OCI-M2 (cell line): ENCODE data around the gene SND1.

Experiments
- DNase-seq: peaks from one replicate; lab custom pipeline; 2025; ENCODE audit not compliant: unreplicated experiment; lab: John Stamatoyannopoulos, UW

SND1 gene

DNA sequence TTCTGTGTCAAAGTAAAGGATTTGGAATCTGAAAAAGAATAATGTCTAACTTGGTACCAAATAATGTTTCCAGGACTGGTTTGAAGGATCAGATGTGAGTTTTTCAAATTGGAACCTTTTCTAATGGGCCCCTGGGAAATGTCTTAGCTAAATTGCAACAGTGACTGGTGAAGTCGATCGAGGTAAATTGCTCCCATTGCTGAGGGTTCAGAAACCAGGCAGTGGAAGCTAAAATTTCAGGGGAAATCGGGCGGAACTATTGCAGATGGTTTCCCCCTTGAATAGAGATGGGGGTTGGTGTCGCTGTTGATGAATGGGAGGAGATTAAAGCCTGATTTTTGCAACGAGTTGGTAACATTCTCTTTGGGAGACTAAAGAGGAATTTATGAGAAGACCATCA lies 112.7 kb downstream of the SND1 start:
- DNase-seq: no peak

DNA sequence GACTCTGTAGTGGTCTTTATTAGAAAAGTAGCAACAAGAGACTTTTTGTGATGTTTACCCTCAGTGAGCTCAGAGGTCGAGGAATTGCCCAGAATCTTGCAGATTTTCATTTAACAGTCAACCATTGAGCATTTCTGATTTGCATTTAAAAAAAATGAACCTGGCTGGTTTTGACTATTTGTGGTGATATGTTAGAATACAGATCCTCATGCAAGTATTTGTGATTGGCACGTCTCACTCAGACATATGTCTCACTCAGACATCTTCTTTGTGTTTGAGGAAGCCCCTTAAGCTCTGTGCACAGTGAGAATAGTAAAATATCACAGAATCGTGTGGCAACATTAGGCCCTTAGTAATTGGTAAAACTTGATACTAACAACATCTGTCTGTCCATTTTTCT lies 113.2 kb downstream of the SND1 start:
- DNase-seq: no peak

DNA sequence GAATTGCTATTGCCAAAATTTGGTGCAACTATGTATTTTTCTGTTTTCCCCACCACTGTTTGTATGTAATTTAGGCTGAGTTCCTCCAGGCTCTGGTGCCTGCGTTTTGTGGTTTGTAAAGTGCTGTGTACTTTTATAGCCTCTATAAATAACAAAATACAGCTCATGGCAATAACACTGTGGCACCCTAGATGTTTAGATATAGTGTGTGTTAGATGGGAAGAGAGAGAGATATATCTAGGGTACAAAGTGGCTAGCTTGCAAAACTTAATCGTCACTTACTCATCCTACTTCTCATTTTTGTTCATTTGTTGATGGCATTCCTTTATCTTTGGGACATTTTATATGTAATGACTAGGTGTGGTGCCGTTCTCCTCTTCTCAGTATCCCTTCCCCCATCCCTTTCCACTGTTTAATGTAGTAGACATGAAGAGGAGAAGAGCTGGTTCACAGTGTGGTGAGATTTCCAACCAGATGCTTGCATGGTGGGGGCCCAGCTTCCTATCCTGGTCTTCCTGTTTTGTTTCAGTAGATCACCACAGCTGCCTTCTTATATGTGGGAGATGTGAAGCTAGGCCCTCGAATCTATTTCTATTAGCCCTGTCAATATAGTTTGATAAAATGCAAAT lies 115.0 kb downstream of the SND1 start:
- no peak for DNase-seq

DNA sequence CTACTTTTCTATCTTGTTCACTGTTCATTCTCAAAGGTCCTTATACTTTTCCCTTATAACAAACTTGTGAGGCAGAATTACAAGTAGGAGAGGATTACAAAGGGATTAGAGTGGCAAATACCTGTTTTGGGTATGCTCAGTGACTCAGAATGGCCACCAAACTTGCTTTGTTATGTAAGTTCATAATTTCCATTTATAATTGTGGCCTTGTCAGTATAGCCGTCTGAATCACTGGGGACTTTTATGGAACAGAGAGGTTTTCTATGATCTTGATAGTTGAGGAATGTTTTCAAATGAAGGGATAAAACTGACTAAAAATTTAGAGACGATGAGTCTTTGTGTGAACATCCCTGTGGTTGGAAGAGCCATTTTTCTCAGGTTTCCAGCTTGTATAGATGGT lies 116.2 kb downstream of the SND1 start:
- DNase-seq: no peak

DNA sequence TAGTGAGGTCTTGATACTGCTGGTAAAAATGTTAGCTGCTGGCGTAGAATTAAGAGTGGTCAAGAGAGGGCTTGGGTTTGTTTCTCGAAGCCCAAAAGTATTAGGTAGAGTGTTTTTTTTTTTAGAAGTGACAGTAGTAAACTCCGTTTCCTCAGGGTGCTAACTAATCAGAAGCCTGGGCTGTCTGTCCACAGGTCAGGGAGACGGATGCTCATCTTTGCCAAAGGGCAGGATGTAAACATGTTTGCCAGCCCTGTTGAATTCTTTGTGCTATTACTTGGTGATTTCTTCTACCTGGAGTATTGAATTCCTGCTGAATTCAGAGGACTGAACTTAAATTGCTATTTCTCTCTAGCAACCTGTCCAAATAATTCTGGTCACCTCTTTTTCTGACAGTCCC lies 117.1 kb downstream of the SND1 start:
- DNase-seq: no peak

DNA sequence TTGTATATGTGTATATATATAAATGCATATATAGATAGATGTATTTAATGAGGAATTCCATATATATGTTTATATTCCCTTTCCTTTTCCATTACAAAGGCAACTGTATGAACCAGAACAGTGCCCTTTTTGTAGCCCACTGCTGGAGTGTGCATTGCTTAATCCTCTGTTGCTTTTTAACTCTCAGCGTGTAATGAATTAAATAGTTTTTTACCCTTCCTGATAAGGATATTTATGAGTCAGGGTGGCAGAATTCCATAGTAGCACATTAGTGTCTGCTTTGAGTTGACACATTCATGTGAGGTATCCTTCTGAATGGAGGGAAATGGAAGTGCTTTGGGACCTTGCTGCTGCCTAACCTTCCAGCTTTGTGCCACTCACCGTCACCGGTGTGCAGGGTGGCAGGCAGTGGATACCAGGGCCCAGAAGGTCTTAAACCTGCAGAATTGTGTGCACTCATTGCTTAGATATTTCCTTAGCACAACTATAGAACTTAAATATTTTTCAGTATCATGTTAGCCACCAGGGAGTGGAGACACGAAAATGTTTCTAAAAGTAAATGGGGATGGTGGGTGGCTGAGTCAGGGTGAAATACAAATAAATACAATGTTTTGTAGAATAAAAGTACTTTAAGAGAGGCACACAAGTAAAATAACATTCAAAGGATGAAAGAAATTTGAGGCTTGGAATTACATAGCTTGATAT lies 117.9 kb downstream of the SND1 start:
- no peak for DNase-seq

DNA sequence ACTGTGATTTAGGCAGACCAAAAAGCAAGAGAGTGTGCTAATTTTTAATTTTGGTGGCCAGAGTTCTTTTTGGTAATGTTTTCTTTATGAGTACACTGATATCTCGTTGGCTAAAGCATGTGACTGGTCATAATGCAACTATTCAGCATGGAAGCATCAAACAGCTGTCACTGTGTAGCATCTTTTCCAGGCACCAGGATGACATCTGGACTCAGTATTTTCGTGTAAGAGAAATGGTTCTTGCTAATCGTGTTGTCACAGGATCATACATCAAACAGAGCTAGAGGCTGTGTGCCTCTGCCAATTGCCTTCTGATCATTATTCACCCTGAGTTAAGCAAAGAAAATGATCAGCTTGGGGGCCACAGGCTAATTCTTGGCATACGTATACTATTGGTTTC lies 118.9 kb downstream of the SND1 start:
- DNase-seq: no peak

DNA sequence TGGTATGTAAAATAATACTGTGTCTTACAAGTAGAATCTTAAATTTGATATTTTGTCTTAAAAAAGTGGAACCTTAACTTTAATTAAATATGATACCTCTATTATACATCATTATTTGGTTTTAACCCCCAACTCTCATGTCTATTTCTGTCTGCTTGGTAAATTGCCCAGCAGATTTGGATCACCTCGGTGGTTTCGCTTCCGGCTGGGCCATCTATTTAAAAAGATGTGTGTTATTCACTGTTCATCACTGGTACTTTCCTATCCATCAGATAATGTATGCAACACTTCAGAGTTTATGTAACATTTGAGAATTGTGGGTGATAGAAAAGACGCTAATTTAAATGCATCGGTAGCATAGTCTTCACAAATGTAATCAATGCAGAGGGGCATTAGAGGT lies 119.7 kb downstream of the SND1 start:
- no peak for DNase-seq

DNA sequence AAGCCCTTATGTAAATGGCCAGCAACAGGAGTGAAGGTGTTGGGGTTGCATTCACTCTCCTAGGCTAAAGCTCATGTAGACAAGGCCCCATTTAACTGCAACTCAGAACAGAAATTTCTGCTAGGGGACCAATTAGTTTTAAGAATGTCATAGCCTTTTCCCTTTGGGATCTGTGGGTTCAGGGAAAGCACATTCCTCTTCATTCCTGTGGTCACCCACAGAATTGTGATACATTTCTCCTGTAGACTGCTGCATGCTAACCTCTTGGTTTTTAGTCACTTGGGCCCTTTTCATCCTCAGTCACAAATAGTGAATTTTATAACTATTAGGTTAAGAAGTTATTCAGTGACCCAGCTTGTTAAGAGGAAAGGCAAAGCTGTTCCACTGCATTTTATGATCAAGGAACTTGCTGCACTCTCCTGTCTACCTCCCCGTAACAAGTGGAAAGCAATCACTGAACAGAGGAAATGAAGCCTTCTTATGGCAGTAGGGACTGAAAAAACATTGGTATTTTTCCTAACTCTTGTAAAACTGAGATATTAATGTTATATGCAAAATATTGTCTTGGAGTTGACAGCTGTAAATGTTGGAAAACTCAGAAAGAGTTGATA lies 124.9 kb downstream of the SND1 start:
- no peak for DNase-seq

DNA sequence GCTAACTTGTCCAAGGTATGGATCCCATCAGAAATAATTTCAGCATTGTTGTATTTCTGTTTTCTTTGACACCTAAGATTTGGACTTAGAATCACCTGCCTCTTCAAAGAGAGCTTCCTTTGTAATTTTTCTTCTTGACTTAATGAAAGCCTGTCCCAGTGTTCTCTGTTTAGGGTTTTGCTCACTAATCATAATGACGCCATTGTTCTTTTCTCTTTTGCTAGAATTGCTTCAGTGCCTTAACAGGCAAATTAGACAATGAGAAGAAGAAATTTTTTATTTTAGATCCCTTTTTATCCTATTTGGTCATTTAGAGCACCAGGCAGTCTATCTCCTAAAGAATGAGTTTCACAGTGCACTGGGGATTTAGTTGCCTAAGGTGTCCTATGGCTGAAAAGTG lies 128.5 kb downstream of the SND1 start:
- no peak for DNase-seq

DNA sequence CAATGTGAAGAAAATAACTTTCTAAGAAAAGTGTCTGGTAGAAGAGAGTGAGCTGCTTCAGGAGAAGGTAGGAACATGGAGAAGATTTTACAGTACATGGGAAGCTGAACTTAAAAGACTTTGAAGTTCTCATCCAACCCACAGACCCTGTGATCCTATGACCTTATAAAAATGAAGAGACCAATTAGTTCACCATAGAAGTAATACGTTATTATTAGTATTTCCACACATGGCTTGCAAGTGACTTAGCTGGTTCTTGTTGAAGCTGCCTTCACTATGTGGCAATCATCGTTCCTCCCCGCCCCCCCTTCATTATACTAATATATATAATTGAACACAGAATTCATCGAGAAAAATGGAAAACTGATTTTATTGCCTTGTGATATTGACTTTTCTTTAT lies 129.1 kb downstream of the SND1 start:
- no peak for DNase-seq

DNA sequence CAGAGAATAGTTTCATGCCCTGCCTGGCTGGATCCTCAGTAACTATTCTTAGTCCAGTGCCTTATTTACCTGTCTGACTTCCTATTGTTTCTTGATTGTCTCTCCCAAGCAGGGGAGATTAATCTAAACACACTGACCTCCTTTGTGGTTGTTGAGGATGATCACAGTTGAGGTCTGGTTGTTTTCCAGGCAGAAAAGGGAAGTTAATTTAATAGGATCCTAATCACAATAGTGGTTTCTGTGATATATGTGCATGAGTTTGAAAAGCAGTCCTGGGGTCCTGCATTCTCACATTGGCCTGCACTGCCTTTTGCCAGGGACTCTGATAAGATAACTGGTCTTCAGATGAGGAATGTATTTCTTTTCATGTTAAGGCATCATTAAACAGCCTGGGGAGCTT lies 130.1 kb downstream of the SND1 start:
- DNase-seq: no peak

DNA sequence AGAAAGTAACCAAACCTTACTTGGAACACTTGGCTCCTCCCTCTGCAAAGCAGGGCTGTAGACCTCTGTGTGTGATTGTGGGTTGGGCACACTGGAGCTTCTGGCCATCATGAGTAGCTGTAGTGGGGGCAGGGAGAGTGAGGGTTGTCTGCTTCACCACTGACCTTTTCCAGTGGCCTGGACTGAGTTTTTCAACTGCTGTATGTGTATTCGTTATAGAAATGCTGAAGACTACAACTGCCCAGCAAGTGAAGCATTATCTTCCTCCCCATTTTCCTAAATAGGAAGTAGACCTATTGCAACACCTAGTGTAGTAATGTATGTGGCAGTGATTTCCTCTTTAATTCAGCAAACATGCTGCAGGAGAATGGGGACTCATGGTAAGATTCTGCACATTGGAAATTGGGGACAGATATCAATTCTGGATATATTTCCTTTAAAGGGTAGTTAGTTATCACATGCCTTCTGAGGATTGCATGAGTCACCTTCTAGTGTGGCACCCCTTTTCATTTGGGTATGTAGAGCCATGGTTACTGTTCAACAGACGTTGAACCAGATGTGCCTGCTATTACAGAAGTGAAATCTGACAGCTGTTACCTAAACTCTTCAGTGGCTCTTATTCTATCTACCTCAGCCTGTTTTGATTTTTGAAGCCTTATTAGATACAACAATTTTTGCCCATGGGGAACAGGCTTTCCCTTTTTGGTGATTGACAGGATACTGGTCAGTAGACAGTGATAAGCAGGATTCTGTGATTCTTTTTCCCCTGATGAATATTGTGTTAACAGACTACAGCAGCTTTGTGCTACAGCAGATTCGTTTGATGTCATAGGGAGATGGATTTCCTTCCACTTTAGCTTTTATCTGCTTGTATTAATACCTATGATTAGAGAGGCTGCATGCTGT lies 130.9 kb downstream of the SND1 start:
- no peak for DNase-seq

DNA sequence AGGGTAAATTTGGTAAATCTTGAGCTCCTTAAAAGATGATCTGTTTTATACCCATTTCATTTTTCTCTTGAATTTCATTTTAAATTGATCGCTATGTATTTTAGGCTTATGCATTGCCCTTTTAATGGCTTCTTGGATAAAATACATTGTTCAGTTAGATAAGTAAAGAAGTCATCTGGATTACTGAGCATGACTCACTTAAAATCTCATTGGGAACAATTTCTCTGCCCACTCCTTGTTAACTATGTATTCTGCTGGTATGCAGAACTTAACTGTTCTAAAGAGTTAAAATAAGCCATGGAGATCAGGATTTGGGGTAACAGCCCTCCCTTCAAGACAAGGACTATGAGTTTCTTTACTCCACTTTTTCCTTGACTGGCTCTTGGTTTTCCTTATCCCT lies 134.2 kb downstream of the SND1 start:
- no peak for DNase-seq

DNA sequence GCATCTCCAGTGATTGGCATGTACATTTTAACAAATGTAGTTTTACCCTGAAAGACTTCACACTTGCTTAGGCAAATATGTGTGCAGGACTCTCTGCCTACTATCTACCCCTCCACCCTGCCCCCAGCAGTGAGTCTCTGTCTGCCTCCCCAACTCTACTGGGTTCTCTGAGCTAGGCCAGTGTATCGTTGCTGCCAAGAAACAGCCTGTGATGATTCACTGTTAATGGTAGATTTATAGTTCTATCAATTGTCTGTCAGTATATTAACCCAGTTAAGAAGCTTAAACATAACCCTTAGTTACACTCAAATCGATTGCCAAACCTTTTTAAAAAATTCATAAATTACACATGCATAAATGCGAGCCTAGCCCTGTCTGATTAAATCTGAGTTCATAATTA lies 137.0 kb downstream of the SND1 start:
- no peak for DNase-seq

DNA sequence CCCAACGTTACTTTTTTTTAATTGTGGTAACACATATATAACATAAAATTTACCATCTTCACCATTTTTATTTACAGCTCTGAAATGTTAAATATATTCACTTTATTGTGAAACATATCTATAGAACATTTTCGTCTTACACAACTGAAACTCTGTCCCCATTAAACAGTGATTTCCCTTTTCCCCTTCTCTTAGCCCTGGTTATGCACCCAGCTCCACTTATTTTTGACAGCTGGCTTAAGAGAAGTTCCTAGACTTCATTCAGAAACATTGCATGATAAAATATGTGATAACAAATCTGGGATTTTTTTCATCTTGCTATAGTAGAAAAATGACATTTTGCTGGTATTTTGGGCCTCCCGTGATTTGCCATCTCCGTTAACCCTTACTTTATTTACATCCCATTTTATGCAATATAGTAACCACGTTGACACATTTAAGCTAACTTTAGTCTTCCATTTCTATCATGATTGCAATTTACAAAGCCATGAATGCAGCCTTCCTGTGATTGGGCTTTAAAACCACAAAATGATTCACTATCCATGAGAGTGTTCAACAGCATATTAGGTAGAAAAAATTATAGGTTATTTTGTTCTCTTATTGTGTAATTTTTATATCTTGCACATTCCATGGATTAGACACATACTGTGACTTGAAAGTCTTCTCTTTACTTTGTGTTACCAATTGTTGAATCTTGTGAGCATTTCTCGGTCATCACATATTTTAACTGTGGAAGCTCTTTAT lies 139.6 kb downstream of the SND1 start:
- DNase-seq: no peak

DNA sequence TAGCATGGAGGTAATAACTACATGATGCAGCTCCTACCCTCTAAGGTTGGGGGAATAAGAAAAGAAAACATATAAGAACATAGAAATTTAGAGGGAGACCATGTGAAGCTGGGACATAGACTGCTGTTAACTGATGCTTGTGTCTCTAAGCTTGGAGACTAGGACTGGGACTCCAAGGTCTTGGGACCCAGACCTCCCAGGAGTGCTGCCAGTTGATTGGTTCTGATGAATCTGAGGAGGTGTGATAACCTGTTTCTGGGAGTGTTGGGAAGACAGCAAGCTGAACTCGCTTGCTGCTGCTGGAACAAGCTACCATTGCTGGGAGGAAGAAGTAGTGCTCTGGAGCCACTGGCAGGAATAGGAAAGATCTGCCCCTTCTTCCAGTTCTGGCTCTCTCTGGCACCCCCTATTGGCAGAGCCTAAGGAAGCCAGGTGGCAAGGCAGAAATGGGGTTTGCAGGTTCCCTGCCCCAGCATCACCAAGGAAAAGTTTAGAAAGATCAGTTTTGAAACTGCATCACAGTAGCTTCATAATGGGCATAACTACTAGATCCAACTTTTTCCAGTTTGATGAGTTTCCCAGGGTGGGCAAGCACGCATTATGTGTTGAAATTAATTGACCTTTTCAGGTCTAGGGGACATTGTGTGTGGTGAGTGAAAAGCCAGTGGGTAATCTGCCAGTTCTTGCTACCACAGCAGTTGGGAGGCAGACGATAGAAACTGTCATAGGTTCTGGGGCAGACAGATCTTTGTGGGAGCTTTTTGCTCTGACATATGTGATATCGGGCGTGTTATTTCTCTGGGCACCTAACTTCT lies 140.7 kb downstream of the SND1 start:
- no peak for DNase-seq

DNA sequence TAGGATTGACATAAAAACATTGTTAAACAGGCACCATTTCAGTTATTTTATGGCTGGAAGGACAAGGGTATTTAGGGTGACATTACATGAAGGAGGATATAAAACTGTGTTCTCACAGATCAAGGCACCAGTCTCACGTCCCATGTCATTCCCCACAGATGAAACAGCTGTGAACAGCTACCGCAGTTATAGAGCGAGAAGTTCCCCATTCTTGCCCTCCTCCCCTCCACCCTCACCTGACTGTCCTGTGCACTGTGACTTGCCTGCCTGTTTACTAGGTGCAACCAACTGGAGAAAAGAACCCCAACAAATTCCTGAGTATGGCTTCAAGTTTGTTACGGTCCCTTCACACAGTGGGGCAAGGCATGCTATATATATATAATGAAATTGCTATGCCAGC lies 141.6 kb downstream of the SND1 start:
- no peak for DNase-seq

DNA sequence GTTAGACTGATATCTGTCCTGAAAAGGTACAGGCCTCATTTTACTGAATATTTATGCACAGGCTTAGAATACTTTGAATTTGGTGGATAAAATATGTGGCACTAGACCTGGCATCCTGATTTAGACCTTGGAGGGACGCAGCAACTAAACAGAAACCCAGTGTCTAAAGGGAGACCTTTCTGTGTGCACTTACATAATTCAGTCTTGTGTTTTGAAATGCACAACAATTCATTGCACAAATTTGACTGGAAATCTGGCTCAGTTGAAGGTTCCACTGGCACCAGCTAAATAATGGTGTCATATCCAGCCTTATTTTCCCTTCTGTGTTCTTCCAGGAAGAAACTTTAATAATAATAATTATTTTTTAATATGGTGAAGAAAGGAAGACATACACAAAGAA lies 142.1 kb downstream of the SND1 start:
- no peak for DNase-seq

DNA sequence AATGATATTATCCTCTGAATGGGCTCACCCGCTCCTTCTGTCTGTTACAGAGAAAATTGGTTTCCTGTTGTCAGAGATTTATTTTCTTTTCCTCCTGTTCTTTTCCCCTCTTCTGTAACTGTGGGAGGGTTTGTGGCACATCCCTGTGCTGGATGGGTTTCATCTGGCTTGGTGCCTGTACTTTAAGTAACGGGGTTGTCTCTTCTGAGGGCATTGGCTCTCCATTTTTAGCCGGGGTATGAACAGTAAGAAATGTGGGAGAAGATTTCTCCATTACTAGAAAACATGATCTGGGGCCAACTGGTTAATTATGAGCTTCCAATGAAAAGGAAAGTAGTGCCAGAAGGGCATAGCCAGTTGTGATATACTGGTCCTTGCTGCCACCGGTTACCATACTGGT lies 142.6 kb downstream of the SND1 start:
- DNase-seq: no peak
